Stimulated activated CD8-positive, alpha-beta memory T cell treated with anti-CD3 and anti-CD28 coated beads, Interleukin-4, amount 100 ng/mL, for 24 hours (primary cell): ENCODE results near the gene EPC2.
A peak's percentile ranks its signal among the peaks of the same experiment; 100 is the strongest.

Experiments
- DNase-seq: peaks from one replicate; pipeline ENCODE4 v3.0.0-alpha.2; 2020; ENCODE audit warnings: low read depth

EPC2 gene

DNA sequence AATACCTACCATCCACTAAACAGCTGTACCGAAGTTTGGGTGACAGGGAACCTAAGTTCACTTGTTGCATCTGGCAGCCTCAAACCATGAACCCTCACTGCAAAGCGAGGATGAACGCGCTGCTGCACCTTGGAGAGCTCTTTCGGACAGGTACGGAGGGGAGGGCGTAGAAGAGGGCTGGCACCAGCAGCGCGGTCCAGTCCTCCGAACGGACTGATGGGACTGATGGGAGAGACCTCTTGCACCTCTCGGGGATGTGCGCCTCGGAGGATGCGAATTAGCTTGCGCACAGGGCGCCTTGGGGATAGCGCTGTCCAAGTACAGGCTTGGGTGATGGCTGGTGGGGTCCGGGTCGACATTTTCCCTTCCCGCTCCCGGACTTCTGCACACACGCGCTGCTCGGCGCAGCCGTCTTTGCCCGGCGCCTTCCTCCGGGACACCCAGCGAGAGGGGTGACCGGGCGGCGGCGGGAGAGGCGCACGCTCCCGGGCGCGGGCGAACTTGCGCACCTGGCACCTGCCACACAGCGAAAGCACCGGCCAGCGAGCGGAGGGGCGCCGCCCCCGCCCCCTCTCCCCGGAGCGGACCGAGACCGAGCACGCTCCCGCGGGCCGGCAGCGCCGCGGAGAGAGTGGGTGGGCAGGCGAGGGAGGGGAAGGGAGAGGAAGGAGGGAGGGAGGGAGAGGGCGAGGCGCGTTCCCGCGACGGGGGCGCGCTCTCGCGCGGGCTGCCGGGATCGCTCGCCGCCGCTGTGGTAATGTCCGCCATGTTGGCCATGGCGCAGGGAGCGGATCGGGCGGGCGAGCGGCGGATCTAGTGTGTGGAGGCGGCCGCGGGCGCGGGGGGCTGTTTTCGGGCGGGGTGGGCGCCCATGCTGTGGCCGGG lies at the start of gene EPC2:
Gene EPC2 (plus strand): TSS at position 754 of the 885 bp plus-strand sequence. CDS start 267 bp downstream, outside the sequence.
- DNase-seq = peak; percentile 81

- no peak for DNase-seq
These were observed 48.5 kb upstream of the EPC2 start for GRCh38 chr2:148596018-148596417.

GRCh38 chr2:148599109-148599991 lies 45.2 kb upstream of the EPC2 start:
- DNase-seq = no peak

GRCh38 chr2:148602885-148603561 lies 41.5 kb upstream of the EPC2 start:
- DNase-seq = no peak

GRCh38 chr2:148603562-148603920 lies 41.0 kb upstream of the EPC2 start:
- DNase-seq = no peak

DNA sequence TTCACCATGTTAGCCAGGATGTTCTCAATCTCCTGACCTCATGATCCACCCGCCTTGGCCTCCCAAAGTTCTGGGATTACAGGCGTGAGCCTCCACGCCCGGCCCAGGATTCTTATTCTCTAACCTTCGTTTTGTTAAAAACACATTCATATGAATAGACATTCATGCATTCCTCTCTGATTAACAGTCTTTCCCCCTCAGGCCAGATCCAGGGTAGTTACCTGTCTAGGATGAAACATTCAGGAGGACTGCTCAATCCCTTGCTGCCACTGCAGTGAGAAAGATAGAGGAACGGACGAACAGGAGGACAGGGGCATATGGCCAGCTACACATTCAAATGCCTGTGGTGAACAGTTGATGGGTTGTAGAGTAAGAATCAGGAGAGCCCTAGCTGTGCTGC lies 39.6 kb upstream of the EPC2 start:
- DNase-seq = no peak

DNA sequence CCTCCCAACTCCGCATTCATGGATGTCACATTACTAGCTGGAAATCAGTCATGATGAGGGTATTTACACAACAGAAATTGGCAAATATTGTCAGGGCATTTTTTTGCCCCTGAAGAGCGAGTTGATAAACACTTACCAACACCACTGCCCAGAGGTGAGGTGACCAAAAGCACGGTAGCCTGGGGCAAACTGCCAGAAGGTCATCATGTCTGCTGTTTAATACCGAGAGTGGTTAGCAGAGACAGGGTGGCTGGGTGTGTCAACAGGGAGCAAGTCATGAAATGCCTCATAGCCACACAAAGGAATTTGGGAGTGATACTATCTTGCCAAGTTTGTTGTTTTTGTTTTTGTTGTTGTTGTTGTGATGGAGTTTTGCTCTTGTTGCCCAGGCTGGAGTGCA lies 37.0 kb upstream of the EPC2 start:
- no peak for DNase-seq

DNA sequence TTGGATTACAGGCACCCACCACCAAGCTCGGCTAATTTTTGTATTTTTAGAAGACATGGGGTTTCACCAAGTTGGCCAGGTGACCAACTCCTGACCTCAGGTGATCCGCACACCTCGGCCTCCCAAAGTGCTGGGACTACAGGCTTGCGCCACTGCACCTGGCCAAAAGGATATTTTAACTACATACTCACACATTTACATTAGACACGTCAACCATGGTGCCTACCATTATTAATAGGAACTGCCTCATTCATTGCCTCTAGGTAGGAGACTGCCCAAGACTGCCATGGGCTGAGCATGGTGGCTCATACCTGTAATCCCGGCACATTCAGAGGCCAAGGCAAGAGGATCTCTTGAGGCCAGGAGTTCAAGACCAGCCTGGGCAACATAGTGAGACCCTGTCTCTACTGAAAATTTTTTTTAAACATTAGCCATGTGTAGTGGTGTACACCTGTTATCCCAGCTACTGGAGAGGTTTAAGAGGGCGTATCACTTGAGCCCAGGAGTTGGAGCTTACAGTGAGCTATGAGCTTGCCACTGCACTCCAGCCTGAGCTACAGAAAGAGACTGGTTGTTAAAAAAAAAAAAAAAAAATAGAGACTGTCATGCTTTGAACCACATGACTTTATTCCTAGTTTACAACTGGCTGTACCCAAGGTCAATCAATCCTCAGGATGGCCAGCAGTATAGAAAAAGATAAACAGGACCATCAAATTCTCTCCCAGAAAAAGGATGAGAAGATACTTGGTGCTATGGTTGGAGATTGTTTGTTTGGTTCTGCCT lies 31.1 kb upstream of the EPC2 start:
- no peak for DNase-seq

DNA sequence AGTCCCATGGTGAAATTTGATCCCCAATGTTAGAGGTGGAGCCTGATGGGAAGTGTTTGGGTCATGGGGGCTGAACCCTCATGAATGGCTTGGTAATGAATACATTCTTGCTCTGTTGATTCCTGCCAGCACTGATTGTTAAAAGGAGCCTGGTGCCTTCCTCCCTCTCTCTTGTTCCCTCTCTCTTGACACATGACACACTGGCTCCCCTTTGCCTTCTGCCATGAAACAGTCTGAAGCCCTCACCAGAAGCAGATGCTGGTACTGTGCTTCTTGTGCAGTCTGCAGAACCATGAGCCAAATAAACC lies 30.6 kb upstream of the EPC2 start:
- DNase-seq = no peak

- no peak for DNase-seq
These were observed 30.1 kb upstream of the EPC2 start for GRCh38 chr2:148614322-148615049.

GRCh38 chr2:148615381-148615841 lies 29.1 kb upstream of the EPC2 start:
- DNase-seq = no peak

- DNase-seq = no peak
These were observed 27.9 kb upstream of the EPC2 start for GRCh38 chr2:148616662-148617061.

DNA sequence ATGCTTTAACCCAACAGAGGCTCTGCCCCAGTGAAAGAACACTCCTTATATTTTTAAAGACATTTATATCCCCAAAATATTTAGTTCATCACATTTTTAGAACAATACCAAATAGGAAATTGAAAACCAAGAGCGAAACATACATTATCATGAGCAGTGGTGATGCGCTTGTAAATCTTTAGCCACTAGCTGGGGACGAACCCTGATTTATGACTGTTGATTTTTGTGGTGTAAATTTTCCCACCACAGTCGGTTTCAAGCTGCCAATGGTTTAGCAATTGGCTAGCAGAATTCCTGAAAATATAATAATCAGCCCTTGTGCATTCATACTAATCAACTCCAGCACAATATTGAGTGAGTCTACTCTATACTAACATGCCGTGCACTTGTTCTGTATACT lies 27.3 kb upstream of the EPC2 start:
- no peak for DNase-seq

- DNase-seq = no peak
These were observed 24.9 kb upstream of the EPC2 start for GRCh38 chr2:148619560-148620195.

- no peak for DNase-seq
These were observed 22.2 kb upstream of the EPC2 start for GRCh38 chr2:148622366-148622765.

GRCh38 chr2:148623086-148623485 lies 21.5 kb upstream of the EPC2 start:
- DNase-seq = no peak

DNA sequence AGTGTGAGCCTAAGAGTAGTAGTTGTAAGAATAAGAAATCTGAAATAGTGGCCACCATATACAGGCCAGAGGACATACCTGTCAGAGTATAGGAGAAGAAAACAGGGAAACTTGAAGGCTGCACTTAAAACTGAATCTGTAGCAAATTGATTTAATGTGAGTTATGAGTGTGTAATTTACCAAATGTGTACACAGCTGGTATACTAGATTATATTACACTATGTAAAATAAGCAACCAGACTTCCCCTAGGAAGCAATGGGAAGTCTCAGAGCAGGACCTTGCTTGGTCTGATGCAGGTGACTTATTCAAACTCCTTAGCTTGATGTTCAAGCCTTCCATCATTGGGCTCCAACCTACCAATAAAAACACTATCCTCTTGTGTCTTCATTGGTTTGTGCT lies 17.3 kb upstream of the EPC2 start:
- DNase-seq = no peak

DNA sequence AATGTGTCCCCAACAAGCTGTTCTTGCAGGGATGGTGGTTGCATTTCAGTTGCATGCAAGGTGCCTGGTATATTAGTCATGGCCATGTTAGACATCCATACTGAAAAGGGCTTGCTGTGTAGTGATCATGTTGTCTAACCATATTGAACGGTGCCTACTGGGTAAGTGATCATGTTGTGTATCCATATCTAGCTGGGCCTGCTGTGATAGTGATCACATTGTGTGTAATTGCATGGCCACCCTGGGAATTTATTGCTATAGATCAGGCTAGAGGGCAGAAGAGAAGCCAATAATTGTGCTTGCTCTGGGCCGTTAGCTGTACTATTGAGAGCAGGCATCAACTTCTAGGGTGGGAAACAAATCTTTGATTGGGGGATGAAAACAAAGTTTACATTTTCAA lies 9.8 kb upstream of the EPC2 start:
- no peak for DNase-seq

DNA sequence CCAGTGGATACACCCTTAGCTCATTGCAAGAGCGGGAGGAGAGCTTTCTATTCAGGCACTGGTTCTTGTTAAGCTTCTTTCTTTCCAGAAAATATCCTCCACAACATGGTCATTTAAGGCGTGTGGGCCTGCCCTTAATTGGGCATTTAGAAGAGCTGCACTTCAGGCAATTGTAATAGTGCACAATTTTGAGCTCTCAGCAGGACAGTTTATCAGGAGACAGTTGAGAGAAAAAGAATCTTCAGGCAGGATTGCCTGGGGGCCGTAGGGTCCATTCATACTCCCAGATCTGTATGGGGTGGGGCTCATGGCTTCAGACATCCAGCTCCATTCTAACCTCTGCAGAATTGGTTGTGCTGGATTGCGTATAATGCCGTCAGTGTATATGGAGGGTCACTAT lies 6.0 kb upstream of the EPC2 start:
- no peak for DNase-seq

DNA sequence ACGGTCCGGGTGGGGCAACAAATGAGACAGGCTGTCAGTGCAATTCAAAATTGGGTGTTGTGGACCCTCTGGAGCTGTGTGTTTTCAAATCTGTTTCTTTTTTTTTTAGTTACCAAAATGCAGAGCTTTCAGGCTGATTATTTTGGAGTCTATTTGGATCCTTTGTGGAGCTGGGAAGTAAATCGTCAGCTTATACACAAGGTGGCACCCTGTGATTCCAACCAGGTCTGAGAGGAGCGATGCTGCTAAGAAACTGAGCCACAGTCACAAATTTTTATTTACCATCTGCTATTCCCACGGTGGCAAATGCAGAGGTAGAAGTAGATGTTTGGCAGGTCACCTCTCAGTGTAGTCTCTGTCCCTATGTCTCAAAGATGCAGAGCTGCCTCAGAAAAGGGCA lies 3.8 kb upstream of the EPC2 start:
- DNase-seq = no peak
